NCI-H146 (cell line): ENCODE results near the gene CATSPER1.
"Not testable (repeated sequence)": the region's sequence is repeated elsewhere in the genome, so short reads cannot be mapped to it uniquely, and the experiment has no call there.

ENCODE experiments used
- DNase-seq: peaks from one replicate; lab custom pipeline; 2025; lab: John Stamatoyannopoulos, UW

The CATSPER1 gene

DNA sequence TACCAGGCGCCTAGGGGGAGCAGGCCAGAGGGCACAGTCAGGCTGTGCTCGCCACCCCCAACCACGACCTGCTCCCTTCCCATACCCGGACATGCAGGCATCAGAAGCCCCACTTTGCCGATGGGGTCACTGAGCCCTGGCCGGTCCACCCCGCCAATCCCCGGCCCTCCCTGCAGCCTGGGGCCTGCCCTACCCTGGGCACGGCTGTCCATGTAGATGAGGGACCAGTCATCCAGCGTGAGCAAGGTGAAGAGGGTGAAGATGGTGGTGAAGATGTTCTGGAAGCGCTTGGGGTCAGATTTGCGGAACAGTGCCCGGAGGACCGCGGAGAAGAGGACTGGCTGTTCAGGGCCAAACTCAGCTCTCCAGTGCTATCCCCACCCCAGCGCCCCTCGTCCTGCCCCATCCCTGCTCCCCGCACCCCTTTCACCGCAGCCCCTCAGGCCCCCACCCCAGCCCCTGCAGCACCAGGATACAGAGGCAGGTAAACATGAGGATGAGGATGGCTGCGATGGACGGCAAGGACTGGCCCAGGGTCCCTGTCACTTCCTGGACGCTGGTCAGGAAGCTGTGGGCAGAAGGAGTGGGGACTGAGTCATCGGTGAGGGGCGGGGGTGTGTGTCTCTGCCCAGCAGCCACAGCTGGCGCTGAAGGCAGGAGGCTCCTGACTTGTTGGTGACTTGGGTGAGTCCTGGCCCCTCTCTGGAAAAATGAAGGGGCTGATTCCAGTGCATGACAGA lies 5.5 kb downstream of the CATSPER1 start:
- DNase-seq, result no peak

DNA sequence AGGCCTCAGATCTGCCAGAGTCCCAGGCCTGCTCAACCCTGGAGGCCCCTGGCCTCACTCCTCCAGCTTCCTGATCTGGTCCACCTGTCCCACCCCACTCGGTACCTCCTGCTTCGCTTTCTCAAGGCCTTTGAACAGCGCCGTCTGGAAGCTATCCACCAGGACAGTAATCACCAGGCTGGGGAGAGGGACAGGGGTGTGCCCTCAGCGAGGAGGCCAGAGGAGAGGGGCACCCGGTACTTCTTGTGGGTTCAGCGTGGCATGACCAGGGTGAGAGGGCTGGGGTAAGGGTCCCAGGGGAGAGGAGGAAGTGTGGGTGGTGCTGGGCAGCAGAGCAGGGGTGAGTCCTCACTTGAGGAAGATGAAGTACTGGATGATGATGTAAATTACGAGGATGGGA lies 6.1 kb downstream of the CATSPER1 start:
- no peak for DNase-seq

DNA sequence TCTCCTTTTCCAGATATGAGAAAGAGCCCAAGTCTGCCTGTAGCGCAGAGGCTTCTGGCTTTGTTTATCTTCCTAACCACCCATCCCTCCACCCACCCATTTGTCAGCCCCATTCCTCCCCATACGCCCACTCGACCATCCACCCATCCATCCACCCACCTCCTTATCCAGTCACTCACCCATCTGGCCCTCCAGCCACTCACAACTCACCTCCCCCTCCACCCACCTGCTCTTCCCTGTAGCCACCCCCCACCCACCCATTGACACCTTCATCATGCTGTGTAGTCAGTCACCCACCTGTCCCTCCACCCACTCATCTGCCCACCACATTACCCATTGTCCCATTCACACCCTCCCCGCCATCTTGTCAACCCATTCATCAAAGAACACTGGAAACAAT lies 9.0 kb downstream of the CATSPER1 start:
- DNase-seq, result peak; percentile 14

GRCh38 chr11:66016793-66017177 lies 9.5 kb downstream of the CATSPER1 start:
- DNase-seq, result no peak

GRCh38 chr11:66015936-66016792 lies 10.1 kb downstream of the CATSPER1 start:
- DNase-seq, result no peak

GRCh38 chr11:66015454-66015881 lies 10.8 kb downstream of the CATSPER1 start:
- no peak for DNase-seq

GRCh38 chr11:66014804-66015453 lies 11.3 kb downstream of the CATSPER1 start:
- no peak for DNase-seq

GRCh38 chr11:66013762-66014100 lies 12.5 kb downstream of the CATSPER1 start:
- no peak for DNase-seq

- no peak for DNase-seq
Observed at GRCh38 chr11:66012946-66013761, 13.1 kb downstream of the CATSPER1 start.

DNA sequence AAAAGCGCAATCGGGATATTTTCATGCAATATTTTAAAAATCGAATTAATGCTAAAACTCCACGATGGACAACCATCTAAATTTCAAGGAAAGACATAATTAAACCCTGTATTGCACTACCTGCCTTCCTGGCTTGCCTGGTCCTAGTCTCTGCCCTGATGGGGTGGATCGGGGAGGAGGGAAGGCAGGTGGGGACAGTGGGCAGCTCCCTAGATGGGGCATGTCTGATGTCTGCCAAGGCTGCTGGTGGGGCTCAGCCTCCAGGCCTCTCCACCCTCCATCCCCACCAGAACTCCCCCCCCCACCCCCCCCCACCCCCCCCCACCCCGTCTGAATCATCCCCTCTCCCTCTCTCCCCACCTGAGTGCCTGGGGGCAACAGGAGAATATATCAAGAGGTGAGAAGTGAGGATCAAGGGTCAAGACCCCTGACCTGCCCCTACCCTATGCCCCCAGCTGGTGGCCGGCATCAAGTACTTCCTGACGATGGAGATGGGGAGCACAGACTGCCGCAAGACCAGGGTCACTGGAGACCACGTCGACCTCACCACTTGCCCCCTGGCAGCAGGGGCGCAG lies 13.8 kb downstream of the CATSPER1 start:
- DNase-seq, result no peak

DNA sequence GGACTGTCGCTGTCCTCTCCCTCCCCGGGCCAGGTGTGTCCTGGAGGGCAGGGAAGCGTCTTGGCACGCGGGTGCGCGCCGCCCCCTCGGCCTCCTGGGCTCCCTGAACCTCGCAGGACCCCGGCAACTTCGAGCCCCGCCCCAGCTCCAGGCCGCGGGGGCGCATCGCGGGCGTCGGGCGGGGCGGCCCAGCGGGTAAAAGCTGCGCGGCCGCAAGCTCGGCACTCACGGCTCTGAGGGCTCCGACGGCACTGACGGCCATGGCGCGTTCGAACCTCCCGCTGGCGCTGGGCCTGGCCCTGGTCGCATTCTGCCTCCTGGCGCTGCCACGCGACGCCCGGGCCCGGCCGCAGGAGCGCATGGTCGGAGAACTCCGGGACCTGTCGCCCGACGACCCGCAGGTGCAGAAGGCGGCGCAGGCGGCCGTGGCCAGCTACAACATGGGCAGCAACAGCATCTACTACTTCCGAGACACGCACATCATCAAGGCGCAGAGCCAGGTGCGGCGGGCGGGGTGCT lies 14.4 kb downstream of the CATSPER1 start, which contains the start of gene CST6:
Gene CST6 (plus strand): TSS at position 224 of the 519 bp plus-strand sequence. CDS start 37 bp downstream, at position 261.
- DNase-seq, result peak; percentile 49

- no peak for DNase-seq
Observed at GRCh38 chr11:66011239-66011784, 15.0 kb downstream of the CATSPER1 start.

- DNase-seq, result not testable (repeated sequence)
Observed at GRCh38 chr11:66010036-66010435, 16.2 kb downstream of the CATSPER1 start.

- no peak for DNase-seq
Observed at GRCh38 chr11:66008468-66009101, 17.7 kb downstream of the CATSPER1 start.

- DNase-seq, result no peak
Observed at GRCh38 chr11:66008095-66008467, 18.2 kb downstream of the CATSPER1 start.

DNA sequence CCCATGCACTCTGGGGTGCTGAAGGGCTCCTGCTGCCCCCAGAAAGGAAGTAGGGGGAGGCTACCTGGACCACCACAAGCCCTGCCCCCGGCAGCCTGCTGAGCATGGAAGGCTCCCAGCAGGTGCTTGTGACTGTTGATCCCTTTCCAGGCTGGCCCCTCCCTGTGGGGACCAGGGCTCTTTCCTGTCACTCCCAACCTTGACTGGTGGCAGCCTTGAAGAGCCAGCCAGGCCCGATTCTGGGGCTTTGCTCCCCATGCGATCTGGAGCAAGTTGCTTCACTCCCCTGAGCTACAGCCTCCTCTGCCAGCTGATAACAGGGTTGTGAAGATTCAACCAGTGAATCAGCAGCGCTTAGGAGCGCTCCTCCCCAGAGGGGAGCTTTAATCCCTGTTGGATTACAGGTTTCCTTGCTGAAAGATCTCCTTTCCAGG lies 19.1 kb downstream of the CATSPER1 start:
- DNase-seq, result no peak

- no peak for DNase-seq
Observed at GRCh38 chr11:66006891-66007176, 19.4 kb downstream of the CATSPER1 start.

GRCh38 chr11:66006134-66006890 lies 20.0 kb downstream of the CATSPER1 start:
- no peak for DNase-seq

GRCh38 chr11:66004186-66004585 lies 22.1 kb downstream of the CATSPER1 start:
- DNase-seq, result no peak

DNA sequence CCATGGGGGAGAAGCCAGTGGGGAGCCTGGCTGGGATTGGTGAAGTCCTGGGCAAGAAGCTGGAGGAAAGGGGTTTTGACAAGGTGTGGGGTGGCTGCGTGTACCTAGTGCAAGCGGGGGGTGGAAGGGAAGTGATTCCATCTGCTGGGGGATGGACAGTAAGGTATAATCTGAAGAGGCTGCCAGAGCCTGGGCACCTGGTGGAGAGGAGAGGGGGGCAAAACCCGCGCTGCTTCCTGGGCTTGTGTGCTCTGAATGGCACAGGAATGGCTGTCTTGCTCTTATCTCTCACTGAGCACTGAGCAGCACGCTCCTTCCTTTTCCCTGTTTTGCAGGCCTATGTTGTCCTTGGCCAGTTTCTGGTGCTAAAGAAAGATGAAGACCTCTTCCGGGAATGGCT lies 23.0 kb downstream of the CATSPER1 start:
- no peak for DNase-seq
